ENCODE measurements around the gene CBFA2T3. TPM values are rescaled to one million over a fixed set of nuclear protein-coding genes. Genes with fewer than 3 reads are reported as not detected.

The CBFA2T3 gene
- total and polyA plus RNA-seq, 10 donors = 8.4 to 59.8 (median 26.3) TPM

GRCh38 chr16:88956546-88957432 lies 20.2 kb downstream of the CBFA2T3 start:
- peak; percentile 76 for DNase-seq
- peak overlapping the region in 1 of 8 donors; percentile 41 for H3K4me3 ChIP-seq
- TF ChIP-seq POLR2AphosphoS5 (IDR thresholded peaks at IDR 0.05) (no peak), POLR2A (IDR thresholded peaks at IDR 0.05) (no peak), CTCF (IDR thresholded peaks at IDR 0.05 in 8 of 11, conservative IDR thresholded peaks at IDR 0.05 in 3 of 11) (no peak)
- WGBS, 5 donors = 72 to 88% (median 76%) methylated on average over 20 to 33 of the region's 33 CpGs
- H3K27me3 ChIP-seq (replicated peaks in 1 of 7) = peaks cover 0 to 6% (median 0%) of the 10 kb centered on the region in 7 donors
- peaks cover 23 to 46% (median 37%) of the 10 kb centered on the region in 6 donors for H3K4me1 ChIP-seq
- no peaks in the 10 kb centered on the region for H3K9me3 ChIP-seq
- peaks cover 0 to 12% (median 0%) of the 10 kb centered on the region in 6 donors for H3K36me3 ChIP-seq
- intact Hi-C loops (cut with DNase I; ENCODE audit: low total_unique reads) = no loop called here
- peak overlapping the region in 4 of 8 donors; percentile 51 to 80 (median 65) for H3K27ac ChIP-seq

GRCh38 chr16:88955906-88956305 lies 21.1 kb downstream of the CBFA2T3 start:
- peaks cover 0 to 6% (median 0%) of the 10 kb centered on the region in 7 donors for H3K27me3 ChIP-seq (replicated peaks in 1 of 7)
- intact Hi-C loops (cut with DNase I; ENCODE audit: low total_unique reads) = no loop called here
- peaks cover 0 to 20% (median 0%) of the 10 kb centered on the region in 6 donors for H3K36me3 ChIP-seq
- H3K27ac ChIP-seq = peak overlapping the region in 1 of 8 donors; percentile 51
- H3K4me3 ChIP-seq = no peak overlapping the region
- no peaks in the 10 kb centered on the region for H3K9me3 ChIP-seq
- DNase-seq = no peak
- H3K4me1 ChIP-seq = peaks cover 23 to 46% (median 37%) of the 10 kb centered on the region in 6 donors
- TF ChIP-seq POLR2A (IDR thresholded peaks at IDR 0.05) = no peak
- no peak for TF ChIP-seq POLR2AphosphoS5 (IDR thresholded peaks at IDR 0.05)
- TF ChIP-seq CTCF (IDR thresholded peaks at IDR 0.05 in 8 of 11, conservative IDR thresholded peaks at IDR 0.05 in 3 of 11) = no peak
- WGBS, 5 donors = 87 to 95% (median 92%) methylated on average over 10 to 14 of the region's 14 CpGs

GRCh38 chr16:88953003-88953690 lies 23.9 kb downstream of the CBFA2T3 start:
- no peak for TF ChIP-seq POLR2A (IDR thresholded peaks at IDR 0.05)
- no peak for TF ChIP-seq CTCF (IDR thresholded peaks at IDR 0.05 in 8 of 11, conservative IDR thresholded peaks at IDR 0.05 in 3 of 11)
- H3K4me1 ChIP-seq = peaks cover 15 to 27% (median 23%) of the 10 kb centered on the region in 6 donors
- intact Hi-C loops (cut with DNase I; ENCODE audit: low total_unique reads) = no loop called here
- no peaks in the 10 kb centered on the region for H3K9me3 ChIP-seq
- no peak overlapping the region for H3K4me3 ChIP-seq
- peak overlapping the region in 1 of 8 donors; percentile 5 for H3K27ac ChIP-seq
- 82 to 91% (median 86%) methylated on average over 22 to 28 of the region's 28 CpGs for WGBS, 5 donors
- H3K36me3 ChIP-seq = peaks cover 0 to 13% (median 0%) of the 10 kb centered on the region in 6 donors
- peaks cover 0 to 6% (median 0%) of the 10 kb centered on the region in 7 donors for H3K27me3 ChIP-seq (replicated peaks in 1 of 7)
- DNase-seq = peak; percentile 65

All from spleen (tissue), 11 donors.